Skin epidermis (tissue), 12 donors: ENCODE measurements around the gene CRYZL1.

Experiments used
- H3K27ac ChIP-seq, 21 experiments: fragments of 200-600 bp; sonication (generic) in 11 of 21; one replicate each; pipeline ENCODE4 v1.5.0; 2020; ENCODE audit warnings: mild to moderate bottlenecking in 3 of 21, inconsistent platforms in 2 of 21, moderate library complexity in 2 of 21
- H3K4me3 ChIP-seq, 7 experiments: fragments of 200-600 bp; sonication (generic) in 2 of 7; one replicate each; pipeline ENCODE4 v1.5.0; 2020; ENCODE audit warnings: inconsistent platforms in 2 of 7, mild to moderate bottlenecking in 2 of 7, moderate library complexity in 1 of 7

CRYZL1 gene

DNA sequence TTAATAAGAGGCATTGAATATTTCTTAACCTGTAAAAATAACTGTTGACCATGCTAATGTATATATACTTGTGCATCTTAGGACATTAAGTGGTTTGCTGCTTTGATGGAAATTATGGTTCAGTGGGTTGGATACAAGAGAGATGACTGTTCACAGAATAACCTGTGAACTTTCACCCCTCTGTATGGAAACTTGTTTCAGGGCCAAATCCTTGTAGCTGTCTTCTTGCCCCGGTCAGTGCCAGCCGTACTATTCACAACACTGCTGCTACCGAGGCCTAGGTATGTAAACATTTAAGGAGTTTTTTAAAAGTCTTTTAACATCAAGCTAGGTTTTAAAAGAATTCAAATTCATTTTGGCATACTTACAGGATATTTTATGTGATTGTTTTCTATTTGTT lies 69.2 kb downstream of the CRYZL1 start:
- H3K27ac ChIP-seq, result no peak overlapping the region

DNA sequence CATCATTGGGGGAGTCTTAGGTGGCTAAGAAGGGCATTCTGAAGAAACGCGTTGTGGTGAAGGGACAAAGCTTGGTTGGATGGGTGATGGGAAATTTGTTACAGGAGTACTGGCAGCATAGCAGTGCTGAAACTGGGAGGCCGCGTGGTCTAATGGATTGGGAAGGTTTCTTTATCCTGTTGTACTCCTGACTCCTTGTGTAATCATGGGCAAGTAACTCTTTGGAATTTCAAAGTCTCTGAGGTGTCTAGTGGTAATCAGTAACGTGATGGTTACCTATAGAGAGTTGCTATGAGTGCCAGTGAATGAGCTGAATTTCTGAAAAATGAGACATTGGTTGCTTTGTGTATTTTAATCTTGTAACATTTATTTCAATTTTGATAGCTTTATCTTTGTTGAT lies 71.5 kb downstream of the CRYZL1 start:
- Histone ChIP-seq H3K27ac (no peak overlapping the region), H3K4me3 (no peak overlapping the region)

More for the DNA sequence above, 69.2 kb downstream of the CRYZL1 start:
- H3K4me3 ChIP-seq, result no peak overlapping the region

DNA sequence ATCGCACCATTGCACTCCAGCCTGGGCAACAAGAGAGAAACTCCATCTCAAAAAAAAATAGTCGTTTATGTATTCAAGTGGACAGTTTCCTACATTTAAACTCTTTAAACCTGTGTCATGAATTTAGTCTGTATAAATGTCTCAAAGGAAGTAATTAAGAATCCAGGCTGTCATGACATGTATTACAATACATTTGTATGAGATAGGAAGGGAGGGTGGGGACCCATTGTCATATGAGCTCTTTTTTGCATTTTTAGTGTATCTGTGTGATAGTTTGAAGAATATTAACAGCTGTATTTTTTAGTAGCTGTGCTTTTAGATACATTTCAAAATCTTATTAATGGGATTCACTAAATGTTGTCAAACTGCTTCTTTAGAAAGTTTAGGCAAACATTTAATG lies 73.1 kb downstream of the CRYZL1 start:
- Histone ChIP-seq H3K27ac (no peak overlapping the region), H3K4me3 (no peak overlapping the region)

DNA sequence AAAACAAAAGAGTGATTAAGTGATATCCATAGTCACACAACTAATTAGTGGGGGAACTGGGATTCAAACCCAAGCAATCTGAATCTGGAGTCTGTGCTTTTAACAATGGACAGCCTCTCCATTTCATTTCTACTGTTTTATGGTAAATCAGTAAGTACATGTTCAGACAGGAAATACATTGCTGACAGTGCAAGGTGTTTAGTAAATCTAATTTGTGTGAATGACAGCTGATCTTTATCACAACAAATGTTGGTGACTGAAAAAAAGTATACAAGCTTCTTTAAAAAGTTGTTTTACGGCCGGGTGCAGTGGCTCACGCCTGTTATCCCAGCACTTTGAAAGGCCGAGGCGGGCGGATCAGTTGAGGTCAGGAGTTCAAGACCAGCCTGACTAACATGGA lies 73.6 kb downstream of the CRYZL1 start:
- Histone ChIP-seq H3K27ac (no peak overlapping the region), H3K4me3 (no peak overlapping the region)

DNA sequence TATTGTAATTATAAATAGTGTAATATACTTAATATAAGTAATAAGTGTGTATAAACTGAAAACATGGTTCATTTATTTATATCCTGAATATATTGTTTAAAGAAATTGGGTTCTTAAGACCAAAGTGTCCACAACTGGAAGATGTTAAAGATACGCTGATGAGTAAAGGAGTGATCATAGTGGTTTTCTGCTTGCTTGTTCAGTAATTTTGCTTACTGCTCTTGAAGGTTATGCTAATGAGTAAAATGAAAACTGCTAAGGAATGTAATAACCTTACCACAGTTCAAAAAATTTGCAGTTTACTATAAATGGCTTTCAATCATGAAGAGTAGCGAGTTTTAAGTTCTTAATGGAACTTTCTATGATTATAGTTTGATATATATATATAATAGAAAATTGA lies 75.0 kb downstream of the CRYZL1 start:
- Histone ChIP-seq H3K4me3 (no peak overlapping the region), H3K27ac (no peak overlapping the region)

DNA sequence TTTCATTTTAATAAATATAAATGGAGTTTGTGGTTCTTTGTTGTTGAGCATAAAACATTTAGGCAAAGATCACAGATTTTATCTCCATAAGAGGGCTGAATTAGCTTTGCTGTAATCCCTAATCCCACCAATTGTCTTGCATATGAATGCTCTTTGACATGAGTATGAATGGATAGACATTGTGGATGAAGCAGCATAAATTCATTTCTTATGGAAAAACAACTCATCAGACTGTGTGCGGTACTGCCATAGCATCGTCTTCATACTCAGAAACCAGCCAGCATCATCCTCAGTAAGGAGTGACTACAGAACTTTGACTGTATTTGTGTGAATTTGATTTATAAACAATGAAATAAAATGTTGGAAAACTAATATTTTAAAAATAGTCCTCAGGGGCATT lies 79.2 kb downstream of the CRYZL1 start:
- H3K4me3 ChIP-seq, result no peak overlapping the region
- H3K27ac ChIP-seq, result no peak overlapping the region

DNA sequence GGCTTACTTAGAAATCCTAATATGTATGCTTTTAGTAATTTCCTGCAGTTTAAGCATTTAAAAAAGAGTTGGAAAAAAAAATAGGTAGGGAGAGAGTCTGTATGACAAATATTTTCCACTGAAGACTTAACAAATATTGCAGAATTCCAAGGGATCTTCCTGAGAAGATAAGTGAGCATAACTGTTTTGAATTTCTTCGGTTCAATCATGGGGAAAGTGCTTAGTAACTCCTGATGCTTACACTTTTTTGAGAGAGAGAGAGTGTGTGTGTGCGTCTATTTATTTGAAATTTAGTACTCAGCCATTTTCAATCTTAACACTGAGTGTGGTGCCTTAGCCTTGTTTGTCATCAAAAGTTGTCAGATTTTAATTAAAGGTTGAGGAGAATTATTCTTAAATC lies 80.2 kb downstream of the CRYZL1 start:
- Histone ChIP-seq H3K4me3 (no peak overlapping the region), H3K27ac (no peak overlapping the region)

DNA sequence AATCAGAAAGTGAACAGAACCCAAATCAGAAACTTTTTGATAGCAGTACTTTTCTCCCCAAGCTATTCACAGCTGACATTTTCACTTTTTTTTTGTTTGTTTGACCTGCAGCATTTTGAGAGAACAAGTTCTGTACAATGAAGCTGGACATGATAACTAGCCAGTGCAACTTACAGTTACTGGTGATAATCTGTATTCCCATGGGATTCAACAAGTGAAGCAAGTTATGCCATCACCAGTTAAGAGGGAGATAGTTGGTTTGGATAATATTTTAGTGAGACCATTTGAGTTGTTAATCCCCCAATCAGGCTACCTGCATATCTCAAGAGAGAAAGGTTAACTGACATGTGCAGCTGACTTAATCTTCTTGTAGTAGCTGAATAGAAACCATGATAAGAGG lies 80.6 kb downstream of the CRYZL1 start:
- H3K4me3 ChIP-seq, result no peak overlapping the region
- H3K27ac ChIP-seq, result no peak overlapping the region

DNA sequence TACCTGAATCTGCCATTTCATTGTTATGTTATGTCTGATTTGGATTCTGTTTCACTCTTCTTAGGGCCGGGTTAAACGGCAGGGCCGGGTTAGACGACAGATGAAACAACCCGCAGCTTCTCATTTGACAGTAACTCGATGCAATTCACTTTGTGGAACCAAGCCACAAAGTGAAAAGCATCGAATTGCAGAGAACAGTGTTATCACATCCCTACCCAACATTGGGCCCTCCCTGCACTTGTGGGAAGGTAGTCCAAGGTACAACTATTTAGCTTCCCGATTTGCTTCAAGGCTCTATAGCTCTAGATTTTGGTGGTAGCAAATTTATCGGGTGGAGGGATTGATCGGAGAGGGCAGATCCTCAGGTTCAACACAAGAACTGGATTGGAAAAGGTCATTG lies 81.7 kb downstream of the CRYZL1 start:
- Histone ChIP-seq H3K4me3 (no peak overlapping the region), H3K27ac (no peak overlapping the region)

DNA sequence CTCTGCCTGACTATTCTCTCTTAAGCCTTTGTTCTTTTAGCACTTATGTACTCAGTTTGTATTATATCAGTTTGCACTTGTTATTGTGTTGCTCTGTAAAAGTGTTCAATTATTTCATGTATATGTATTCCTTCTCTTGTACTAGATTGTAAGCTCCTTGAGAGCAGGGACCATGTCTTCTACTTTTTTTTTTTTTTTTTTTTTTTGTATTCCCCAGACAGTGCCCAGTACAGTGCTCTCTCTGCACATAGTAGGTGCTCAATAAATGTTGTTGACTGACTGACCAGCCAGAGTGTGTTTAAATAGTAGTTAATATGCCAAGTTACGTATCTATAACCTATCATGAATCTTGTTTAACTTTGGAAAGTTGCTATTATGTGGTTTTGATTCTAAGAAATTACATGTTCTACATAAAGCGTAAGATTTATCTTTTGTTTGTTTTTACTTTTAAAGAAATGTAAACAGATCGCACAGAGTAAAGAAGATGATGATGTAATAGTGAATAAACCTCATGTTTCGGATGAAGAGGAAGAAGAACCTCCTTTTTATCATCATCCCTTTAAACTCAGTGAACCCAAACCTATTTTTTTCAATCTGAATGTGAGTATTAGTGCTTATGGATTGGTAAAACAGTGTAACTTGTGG lies 82.6 kb downstream of the CRYZL1 start:
- Histone ChIP-seq H3K4me3 (no peak overlapping the region), H3K27ac (no peak overlapping the region)

DNA sequence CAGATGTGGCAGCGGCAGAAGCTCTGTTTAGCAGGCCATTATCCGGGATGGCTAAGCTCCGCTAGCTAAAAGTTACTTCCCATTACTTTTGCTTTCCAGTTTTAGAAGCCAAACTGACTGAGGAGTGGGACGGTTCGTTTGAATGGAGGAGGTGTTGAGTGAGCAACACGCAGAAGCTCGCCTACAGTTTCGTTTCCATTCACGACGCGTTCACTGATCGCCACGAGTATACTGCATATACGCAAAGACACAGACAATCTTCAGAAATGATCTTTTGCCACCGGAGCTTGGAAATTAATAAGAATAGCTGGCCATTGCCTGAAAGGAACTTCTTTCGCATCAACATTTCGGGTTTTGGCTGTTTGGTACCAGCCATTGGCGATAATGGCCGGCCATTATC lies 84.1 kb downstream of the CRYZL1 start:
- Histone ChIP-seq H3K27ac (no peak overlapping the region), H3K4me3 (no peak overlapping the region)

DNA sequence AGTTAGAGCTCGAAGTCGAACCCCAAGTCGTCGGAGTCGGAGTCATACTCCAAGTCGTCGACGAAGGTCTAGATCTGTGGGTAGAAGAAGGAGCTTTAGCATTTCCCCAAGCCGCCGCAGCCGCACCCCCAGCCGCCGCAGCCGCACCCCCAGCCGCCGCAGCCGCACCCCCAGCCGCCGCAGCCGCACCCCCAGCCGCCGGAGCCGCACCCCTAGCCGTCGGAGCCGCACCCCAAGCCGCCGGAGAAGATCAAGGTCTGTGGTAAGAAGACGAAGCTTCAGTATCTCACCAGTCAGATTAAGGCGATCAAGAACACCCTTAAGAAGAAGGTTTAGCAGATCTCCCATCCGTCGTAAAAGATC lies 86.6 kb downstream of the CRYZL1 start:
- no peak overlapping the region for H3K27ac ChIP-seq

DNA sequence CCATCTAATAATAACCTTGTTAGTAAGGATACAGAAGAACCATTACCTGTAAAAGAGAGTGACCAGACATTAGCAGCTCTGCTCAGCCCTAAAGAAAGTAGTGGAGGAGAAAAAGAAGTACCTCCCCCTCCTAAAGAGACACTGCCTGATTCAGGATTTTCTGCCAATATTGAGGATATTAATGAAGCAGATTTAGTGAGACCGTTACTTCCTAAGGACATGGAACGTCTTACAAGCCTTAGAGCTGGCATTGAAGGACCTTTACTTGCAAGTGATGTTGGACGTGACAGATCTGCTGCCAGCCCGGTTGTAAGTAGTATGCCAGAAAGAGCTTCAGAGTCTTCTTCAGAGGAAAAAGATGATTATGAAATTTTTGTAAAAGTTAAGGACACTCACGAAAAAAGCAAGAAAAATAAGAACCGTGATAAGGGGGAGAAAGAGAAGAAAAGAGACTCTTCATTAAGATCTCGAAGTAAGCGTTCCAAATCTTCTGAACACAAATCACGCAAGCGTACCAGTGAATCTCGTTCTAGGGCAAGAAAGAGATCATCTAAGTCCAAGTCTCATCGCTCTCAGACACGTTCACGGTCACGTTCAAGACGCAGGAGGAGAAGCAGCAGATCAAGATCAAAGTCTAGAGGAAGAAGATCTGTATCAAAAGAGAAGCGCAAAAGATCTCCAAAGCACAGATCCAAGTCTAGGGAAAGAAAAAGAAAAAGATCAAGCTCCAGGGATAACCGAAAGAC lies 87.1 kb downstream of the CRYZL1 start:
- Histone ChIP-seq H3K4me3 (no peak overlapping the region), H3K27ac (no peak overlapping the region)

More for the DNA sequence above, 86.6 kb downstream of the CRYZL1 start:
- H3K4me3 ChIP-seq, result no peak overlapping the region

DNA sequence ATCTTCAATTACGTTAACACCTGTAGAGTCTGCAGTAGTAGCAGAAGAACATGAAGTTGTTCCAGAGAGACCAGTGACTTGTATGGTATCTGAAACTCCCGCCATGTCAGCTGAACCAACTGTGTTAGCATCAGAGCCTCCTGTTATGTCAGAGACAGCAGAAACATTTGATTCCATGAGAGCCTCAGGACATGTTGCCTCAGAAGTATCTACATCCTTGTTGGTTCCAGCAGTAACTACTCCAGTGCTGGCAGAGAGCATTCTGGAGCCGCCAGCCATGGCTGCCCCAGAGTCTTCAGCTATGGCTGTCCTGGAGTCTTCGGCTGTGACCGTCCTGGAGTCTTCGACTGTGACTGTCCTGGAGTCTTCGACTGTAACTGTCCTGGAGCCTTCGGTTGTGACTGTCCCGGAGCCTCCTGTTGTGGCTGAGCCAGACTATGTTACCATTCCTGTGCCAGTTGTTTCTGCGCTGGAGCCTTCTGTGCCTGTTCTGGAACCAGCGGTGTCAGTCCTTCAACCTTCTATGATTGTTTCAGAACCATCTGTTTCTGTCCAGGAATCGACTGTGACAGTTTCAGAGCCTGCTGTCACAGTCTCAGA lies 88.4 kb downstream of the CRYZL1 start:
- H3K27ac ChIP-seq, result no peak overlapping the region
- H3K4me3 ChIP-seq, result no peak overlapping the region

DNA sequence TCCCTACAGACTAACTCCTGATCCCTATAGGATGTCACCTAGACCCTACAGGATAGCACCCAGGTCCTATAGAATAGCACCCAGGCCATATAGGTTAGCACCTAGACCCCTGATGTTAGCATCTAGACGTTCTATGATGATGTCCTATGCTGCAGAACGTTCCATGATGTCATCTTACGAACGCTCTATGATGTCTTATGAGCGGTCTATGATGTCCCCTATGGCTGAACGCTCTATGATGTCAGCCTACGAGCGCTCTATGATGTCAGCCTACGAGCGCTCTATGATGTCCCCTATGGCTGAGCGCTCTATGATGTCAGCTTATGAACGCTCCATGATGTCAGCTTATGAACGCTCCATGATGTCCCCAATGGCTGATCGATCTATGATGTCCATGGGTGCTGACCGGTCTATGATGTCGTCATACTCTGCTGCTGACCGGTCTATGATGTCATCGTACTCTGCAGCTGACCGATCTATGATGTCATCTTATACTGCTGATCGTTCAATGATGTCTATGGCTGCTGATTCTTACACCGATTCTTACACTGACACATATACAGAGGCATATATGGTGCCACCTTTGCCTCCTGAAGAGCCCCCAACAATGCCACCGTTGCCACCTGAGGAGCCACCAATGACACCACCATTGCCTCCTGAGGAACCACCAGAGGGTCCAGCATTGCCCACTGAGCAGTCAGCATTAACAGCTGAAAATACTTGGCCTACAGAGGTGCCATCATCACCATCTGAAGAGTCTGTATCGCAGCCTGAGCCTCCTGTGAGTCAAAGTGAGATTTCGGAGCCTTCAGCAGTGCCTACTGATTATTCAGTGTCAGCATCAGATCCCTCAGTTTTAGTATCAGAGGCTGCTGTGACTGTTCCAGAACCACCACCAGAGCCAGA lies 89.2 kb downstream of the CRYZL1 start:
- H3K27ac ChIP-seq, result no peak overlapping the region
- no peak overlapping the region for H3K4me3 ChIP-seq

DNA sequence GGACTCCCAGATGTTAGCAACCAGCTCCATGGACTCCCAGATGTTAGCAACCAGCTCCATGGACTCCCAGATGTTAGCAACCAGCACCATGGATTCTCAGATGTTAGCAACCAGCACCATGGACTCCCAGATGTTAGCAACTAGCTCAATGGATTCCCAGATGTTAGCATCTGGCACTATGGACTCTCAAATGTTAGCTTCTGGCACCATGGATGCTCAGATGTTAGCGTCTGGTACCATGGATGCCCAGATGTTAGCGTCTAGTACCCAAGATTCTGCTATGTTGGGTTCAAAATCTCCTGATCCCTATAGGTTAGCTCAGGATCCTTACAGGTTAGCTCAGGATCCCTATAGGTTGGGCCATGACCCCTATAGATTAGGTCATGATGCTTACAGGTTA lies 89.9 kb downstream of the CRYZL1 start:
- Histone ChIP-seq H3K27ac (no peak overlapping the region), H3K4me3 (no peak overlapping the region)

DNA sequence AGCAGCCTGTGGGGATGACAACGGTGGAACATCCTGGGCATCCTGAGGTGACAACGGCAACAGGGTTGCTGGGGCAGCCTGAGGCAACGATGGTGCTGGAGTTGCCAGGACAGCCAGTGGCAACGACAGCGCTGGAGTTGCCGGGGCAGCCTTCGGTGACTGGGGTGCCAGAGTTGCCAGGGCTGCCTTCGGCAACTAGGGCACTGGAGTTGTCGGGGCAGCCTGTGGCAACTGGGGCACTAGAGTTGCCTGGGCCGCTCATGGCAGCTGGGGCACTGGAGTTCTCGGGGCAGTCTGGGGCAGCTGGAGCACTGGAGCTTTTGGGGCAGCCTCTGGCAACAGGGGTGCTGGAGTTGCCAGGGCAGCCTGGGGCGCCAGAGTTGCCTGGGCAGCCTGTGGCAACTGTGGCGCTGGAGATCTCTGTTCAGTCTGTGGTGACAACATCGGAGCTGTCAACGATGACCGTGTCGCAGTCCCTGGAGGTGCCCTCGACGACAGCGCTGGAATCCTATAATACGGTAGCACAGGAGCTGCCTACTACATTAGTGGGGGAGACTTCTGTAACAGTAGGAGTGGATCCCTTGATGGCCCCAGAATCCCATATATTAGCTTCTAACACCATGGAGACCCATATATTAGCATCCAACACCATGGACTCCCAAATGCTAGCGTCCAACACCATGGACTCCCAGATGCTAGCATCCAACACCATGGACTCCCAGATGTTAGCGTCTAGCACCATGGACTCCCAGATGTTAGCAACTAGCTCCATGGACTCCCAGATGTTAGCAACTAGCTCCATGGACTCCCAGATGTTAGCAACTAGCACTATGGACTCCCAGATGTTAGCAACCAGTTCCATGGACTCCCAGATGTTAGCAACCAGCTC lies 90.5 kb downstream of the CRYZL1 start:
- H3K4me3 ChIP-seq, result no peak overlapping the region
- H3K27ac ChIP-seq, result no peak overlapping the region

DNA sequence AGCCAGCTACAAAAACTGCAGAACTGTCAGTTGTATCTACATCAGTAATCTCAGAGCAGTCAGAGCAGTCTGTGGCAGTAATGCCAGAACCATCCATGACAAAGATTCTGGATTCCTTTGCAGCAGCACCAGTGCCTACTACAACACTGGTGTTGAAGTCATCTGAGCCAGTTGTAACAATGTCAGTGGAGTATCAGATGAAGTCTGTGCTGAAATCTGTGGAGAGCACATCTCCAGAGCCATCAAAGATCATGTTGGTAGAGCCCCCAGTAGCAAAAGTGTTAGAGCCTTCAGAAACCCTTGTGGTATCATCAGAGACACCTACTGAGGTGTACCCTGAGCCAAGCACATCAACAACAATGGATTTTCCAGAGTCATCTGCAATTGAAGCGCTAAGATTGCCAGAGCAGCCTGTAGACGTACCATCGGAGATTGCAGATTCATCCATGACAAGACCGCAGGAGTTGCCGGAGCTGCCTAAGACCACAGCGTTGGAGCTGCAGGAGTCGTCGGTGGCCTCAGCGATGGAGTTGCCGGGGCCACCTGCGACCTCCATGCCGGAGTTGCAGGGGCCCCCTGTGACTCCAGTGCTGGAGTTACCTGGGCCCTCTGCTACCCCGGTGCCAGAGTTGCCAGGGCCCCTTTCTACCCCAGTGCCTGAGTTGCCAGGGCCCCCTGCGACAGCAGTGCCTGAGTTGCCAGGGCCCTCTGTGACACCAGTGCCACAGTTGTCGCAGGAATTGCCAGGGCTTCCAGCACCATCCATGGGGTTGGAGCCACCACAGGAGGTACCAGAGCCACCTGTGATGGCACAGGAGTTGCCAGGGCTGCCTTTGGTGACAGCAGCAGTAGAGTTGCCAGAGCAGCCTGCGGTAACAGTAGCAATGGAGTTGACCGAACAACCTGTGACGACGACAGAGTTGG lies 91.4 kb downstream of the CRYZL1 start:
- H3K27ac ChIP-seq, result no peak overlapping the region
- no peak overlapping the region for H3K4me3 ChIP-seq
